HCT116 (cell line): Measurements from ENCODE around the gene OGFOD2.

Experiments
- EZH2 ChIP-seq: fragments of 200-600 bp; sonication (generic); IDR thresholded peaks from 2 replicates; pipeline ENCODE4 v1.6.1; 2017; ENCODE audit warnings: antibody characterized with exemption, mixed run types
- MAX ChIP-seq: IDR thresholded peaks from 2 replicates; pipeline ENCODE4 v1.6.1; 2012

- no peak for TF ChIP-seq EZH2
- TF ChIP-seq MAX: no peak
Observed at GRCh38 chr12:122956035-122956434, 19.0 kb upstream of the OGFOD2 start.
